ENCODE data around the gene DOCK10.

DOCK10 gene

DNA sequence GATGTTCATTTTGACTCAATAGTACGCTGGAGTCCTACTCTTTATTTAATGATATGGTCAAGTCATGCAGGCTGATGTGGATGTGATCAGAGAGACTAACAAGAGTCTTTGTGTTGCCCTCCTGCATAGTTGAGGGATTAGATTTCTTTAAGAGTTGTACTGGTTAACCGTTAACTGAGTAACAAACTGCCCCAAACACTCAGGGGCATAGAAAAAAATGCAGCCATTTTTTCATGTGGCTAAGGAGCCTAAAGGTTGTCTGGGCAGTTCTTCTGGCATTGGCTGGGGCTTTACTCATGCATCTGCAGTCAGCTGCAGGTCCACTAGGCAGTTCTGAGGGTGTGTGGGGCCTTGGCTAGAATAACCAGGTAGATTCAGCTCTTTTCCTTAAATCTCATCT lies 32.5 kb downstream of the DOCK10 start:
- DNase-seq = no peak

DNA sequence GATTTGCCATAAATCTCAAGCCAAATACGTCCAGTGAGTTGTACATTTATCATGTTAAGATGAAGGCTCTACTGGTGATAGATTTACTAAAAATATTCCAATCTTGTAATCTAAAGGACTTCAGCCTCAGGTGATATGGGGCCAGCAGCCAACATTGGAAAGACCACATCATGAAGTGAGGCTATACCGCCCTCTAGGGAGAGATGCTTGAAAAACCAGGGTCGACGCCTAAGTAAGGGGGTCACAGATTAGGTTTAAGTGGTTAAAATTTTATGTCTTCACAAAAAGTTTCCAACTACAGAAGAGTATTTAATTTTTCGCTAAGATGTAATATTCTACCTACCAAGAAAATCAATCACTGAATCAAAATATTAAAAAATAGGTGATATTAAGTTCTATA lies 33.3 kb downstream of the DOCK10 start:
- DNase-seq = no peak

DNA sequence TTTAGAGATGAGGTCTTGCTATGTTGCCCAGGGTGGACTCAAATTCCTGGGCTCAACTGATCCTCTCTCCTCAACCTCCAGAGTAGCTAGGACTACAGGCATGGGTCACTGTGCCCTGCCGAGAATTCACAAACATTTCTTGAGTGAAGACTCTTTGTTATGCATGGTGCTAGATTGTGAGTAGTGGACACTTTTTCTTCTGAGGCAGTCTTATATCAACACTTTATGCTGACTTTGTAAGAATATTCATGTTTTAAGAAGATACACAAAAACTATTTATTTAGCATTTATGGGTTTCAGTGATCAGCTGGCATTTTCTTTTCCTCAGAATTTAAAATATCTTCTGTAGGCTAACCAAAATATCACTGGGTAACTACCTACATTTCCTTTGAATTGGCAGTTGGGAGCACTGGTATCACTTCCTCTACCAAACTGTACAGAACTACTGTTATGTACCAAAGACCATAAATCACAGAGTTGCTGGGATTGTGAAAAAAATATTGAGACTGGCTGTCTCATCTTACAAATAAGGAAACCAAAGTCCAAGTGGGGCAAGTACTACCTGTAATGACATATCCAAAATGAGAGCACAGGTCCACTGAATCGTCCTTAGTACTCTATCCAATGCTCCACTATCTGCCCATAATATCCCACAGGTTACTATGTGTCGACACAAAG lies 34.0 kb downstream of the DOCK10 start:
- DNase-seq = no peak

DNA sequence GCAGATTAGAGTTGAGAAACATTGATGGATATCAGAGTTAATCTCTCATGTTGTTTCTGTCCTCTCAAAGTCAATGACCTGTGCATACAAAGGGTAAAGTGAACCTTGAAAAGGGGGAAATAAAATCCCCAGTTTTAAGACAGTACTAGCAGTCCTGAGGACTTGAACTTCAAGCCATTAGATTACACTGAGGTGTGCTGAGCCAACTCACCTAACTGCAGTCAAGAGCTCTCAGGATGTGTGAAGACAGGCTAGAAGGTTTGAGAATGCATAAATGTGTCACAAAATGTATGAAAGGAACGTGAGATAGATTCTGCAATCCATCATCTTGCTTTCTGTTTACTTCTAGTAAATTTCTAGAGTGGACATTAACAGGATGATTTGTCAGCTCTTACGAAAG lies 35.5 kb downstream of the DOCK10 start:
- no peak for DNase-seq

DNA sequence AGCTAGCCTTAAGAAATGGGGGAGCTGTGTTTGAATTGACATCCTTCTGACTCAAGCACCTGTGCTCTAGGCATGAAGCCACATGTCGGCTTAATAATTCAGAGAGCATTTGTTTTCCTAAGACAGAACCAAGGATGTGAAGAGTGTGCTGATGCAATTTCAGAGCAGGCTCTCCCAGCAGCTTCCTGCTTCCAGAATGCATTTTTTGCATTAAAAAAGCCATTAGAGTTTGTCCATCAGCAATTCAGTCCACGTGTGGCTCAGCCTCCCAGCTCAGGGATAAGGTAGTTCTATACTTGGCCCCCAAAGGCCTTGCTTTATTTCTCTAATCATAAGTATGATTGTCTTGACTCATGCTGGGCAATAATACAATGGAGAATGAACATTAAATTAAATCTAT lies 37.7 kb downstream of the DOCK10 start:
- peak; percentile 12 for DNase-seq

DNA sequence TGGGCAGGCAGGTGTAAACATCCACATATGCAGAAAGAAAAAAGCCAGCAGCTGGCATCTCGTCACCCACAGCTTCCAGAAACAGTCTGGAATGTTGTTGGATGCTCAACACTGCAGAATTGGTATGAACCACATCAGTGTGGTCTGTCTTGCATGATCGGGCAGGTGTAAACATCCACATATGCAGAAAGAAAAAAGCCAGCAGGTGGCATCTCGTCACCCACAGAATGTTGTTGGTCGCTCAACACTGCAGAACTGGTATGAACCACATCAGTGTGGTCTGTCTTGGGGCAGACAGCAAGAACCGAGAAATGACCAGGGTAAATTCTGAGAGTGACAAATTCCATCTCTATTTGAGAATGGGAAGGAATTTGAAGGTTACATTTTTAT lies 39.6 kb downstream of the DOCK10 start:
- DNase-seq = peak; percentile 55

DNA sequence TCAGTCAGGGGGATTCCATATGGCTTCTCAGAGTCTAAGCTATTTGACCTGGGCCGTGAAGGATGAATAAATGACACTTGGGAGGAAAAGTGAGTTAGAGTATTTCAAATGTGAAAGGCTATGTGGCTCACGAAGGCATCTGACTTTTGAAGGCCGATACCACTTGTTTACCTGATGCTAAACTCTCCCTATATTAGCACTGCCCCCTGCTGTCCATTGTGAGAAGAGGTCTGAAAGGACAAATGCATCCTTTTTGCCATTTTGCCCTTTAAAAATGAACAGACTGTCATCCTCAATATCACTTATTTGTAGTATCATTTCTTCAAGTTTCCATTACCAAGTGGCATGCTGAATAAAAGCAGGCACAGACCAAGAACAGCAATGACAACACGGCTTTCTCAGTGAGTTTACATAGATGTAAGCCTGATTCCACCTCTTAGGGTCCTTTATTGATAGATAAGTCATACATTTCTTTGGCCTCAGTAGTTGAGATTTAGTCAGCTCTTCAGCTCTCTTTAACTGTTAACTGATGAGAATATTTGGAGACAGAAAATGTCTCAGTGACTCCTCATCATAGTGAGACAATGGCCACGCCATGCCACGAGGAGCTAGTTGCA lies 40.1 kb downstream of the DOCK10 start:
- peak; percentile 15 for DNase-seq

DNA sequence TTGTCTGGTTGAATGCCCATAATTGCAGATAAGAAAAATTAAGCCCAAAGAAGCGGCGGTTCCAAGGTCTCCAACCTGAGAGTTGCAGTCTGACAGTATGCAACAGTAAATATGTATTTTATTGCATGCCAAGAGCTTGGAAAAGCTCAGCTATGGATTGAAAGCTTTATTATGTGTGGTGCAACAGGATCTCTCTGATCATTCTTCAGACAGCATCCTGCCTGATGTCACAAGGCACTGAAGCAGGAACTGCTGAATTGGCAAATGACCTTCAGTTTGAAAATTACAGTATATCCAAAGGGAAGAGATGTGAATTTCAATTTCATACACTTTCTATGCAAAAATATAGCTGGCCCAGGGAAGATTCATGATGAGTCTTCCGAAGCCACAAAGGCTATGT lies 42.5 kb downstream of the DOCK10 start:
- DNase-seq = no peak

DNA sequence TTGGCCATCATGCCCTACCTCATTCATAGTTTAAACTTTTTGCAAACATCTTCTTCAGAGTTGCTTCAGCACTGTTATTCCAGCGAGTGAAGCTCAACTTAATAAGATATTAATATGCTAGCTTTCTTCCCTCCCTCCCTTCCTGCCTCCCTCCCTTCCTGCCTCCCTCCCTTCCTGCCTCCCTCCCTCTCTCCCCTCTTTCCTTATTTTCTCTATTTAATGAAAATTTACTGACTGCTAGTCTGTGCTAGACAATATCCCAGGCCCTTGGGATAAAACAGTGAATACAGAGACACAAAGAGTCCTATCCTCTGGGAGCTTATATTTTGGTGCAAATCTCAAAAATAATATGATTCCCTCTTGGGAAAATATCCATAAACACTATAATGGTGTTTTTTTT lies 42.9 kb downstream of the DOCK10 start:
- no peak for DNase-seq

DNA sequence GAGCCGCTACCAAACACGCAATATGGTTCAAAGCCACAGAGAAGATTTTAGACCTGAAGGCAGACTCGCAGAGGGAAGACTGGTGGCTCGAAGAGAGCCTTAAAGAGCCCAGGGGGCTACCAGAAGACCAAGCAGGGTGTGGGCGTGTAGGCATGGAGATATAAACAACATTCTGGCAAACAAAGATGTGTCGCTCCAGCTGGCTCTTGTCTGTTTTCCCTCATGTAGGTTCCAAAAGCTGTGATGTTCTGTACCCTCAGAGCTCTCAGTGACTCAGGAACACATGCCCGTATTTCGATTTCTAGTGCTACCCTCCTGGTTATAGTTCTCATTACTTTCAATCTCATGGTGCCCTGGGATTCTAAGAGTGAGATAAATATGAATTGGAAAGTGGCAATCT lies 44.5 kb downstream of the DOCK10 start:
- no peak for DNase-seq

DNA sequence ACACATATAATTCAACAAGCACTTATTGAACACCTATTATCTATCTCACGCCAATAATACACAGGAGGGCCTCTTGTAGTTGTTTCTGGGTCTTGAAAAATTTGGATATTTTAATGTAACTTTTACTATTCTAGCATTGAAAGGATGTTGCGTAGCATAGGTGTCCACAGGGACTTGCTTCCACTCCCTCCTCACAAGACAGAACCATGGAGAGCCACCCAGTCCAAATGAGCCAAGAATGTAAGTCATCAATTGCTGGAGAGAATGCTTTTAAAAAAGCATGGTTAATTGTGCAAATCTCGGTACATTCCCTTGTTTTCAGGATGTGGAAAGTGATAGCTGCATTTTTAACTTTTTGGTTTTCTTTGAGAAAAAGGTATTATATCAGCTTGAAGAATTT lies 46.8 kb downstream of the DOCK10 start:
- DNase-seq = no peak

DNA sequence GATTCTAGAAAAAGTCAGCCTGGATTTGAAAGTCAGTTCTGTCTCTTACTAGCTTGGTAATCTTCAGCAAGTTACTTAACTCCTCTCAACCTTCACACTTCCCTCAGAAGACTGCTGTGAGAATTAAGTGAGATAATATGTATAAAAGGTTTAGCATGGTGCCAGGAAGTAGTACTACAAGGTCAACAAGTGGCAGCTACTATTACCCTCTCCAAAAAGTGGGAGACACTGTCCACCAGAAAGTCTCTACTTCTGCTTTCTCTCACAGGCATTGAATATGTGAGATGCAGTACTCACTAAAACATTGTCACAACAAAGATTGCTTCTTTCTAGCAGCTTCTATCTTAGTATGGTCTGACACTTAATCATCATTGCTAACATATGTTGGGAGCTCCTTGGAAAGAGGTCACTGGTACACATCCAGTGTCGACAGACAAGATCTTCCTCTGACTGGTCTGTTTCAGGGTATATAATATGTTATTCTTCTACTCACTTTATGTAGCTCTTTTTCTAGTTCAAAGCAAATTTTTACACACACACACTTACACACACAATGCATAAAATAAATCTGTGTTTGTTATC lies 47.9 kb downstream of the DOCK10 start:
- DNase-seq = no peak

DNA sequence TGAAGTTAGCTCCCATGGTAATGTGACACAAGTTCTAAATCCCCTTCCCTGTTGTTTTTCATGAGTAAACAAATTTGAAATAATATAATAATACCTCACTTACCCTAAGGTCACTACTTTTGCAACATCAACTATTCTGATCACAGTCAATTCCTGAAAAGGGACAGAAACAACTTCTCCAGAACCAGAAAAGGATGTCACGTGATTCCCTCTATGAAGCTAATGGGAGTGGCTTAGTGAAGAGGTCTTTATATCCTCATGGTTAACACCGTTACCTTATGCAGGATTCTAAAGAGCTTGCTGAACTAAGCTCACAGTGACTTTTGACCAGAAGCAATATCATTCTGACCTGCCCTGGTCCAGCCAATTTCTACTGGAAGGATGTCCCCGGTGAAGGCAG lies 51.6 kb downstream of the DOCK10 start:
- no peak for DNase-seq

DNA sequence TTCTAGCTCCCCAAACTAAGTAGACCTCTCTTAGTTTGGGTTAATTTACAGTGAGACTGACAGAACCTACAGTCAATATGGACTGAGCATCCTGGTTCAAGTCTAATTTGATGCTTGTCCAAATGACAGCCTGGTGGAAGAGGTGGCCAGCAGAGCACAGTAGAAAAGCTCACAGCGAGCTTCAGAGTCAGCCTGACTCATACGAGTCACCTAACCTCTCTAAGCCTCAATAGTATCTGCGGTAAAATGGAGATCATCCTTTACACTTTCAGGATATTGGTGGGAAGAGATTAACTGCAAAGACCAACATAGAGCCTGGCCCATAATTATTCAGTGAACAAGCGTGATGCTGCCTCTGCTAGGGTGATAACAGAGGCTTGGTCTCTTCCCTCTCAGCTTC lies 54.5 kb downstream of the DOCK10 start:
- no peak for DNase-seq

DNA sequence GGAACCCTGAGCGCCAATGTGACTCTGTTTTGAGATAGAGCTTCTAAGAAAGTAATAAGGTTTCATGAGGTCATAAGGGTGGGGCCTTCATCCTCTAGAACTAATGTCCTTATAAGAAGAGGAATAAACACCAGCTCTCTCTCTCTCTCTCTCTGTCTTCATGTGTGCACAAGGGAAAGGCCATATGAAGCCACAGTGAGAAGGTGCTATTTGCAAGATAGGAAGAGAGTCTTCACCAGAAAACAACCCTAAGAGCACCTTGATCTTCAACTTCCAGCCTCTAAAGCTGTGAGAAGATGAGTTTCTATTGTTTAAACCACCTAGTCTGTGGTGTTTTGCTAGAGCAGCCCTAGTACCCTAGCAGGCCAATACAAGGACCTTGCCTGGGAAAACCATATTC lies 55.8 kb downstream of the DOCK10 start:
- DNase-seq = no peak

DNA sequence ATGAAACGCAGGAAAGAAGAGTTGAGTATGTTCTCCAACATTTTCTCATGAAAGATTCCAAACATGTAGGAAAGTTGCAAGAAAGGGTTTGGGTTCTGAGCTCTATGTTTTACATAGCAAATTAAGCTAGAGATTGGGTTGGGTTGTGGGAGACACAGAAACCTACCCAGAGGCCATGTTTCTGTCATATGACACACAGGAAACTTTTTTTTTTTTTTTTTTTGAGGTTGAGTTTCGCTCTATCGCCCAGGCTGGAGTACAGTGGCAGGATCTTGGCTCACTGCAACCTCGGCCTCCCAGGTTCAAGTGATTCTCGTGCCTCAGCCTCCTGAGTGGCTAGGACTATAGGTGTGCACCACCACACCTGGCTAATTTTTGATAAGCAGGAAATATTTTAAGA lies 57.6 kb downstream of the DOCK10 start:
- no peak for DNase-seq

DNA sequence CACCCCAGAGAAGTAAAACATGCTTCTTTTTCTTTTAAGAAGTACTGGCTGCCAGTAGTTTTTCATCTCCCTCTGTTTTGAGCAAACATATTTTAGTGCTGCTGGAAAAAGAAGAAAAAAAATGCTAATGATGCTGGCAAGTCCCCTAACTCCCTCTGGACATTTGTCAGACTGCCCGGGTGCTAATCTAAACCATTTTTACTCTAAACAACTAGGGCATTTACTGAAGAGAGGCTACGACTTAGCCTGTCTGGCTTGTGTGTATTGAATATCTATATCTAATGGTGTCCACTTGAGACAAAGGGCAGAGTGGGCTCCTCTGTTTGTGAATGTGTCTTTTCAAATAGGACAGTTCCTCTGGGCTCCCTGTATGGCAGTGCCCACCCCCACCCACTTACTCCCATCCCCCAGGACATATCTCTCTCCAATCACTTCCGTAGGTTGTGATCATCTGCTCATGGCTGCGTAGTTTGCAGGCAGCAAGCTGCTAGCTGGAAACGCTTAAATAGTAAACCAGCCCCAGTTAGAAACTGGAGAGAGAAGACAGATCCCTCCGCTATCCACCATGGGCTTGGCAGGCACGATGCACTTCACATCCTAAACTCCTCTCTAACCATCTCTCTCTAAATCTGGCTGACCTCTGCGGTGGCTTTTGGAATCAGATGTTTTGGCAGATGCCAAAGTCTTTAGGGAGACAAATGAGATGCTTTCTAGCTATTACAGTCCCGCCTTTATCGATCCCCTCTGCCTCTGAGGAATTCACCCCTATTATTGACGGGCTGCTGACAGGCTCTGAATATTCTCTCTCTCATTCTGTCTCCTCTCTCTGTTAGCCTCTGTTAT lies 58.3 kb downstream of the DOCK10 start:
- no peak for DNase-seq

DNA sequence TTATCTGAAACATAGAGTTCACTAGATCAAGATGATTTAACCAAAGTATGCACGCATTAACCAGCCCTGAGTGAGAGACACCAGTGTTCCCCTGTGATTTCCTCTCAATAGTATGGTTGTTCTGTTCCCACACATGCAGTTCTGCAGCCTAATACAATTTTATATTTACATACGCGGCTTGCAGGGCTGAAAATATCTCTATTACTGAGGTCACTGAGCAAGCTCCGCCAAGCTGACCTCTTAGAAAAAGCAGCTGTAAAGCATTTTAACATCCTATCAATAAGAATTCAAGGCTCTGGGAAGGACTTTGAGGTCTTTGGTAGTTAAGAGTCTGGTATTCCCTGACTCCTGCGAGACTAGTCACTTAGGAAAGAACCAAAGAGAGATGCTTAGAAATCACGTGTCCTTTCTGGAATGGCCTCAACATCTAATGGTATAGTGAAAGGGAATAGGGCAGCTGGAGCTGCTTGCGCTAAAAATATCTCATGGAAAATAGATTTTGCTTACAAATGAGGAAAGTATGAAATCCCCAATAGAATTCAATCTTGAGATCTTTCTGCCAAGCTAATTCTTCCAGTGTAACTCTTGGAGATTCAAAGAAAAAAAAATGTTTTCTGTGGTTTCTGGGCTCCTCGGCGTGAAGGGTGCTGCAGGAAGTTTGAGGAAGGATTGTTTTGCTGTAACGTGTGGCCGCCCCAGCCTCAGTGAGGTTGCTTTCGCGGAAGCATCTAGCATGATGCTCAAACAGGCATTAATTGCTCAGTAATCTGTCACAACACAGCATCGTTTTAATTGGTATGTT lies 59.2 kb downstream of the DOCK10 start:
- DNase-seq = no peak

DNA sequence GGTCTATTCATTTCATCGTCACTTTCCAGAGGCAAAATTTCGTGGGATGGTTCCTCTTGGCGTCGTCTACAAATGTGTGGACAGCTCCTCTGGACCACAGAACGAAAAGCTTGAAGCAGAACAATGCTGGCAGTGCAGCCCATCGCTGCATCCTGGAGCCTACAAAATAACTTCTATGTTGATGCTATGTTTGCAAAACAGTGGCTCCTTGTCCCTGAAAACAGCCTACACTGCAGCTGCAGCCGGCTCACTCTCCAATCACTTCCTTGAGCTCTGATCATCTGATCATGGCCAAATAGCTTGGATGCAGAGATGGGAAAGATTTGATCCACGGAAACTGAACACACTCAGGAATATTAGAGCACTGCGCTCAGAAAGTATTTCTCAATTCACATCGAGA lies 60.0 kb downstream of the DOCK10 start:
- no peak for DNase-seq

DNA sequence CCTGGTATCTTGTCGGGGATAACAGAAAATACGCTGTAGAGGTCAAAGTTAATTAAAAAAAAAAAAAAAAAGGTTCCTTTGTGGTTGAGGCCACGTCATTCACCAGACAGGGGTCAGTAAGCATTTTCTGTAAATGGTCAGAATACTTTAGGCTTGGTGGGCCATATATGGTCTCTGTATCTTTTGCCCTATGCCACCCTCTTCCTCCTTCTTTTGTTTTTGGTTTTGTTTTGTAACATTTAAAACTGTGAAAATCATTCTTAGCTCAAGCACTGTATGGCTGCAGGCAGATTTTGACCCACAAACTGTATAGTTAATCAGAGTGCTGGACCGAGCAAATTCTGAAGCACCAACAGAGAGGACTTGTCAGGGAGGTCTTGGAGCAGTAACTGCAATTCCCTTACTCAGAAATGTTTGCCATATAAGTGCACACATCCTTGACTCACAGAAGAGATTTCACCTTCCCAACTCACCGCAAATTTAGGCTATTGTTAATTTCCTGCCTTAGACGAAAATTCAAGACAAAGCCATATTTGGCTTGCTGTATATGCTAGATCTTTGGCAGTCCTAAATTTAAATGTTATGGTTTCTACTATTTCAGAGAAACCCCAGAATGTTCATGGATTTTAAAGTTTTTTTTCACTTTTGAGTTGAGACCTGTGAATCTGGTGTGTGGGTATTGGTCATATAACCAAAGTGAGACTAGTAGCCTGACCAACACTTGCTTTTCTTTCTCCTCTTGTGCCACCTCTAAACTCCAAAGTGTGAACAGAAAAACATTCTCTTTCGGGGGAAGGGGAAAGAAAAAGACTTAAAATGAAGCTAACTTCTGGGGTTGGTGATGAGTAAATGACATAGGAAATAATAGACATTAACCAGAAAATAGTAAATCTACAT lies 65.4 kb downstream of the DOCK10 start:
- DNase-seq = no peak

DNA sequence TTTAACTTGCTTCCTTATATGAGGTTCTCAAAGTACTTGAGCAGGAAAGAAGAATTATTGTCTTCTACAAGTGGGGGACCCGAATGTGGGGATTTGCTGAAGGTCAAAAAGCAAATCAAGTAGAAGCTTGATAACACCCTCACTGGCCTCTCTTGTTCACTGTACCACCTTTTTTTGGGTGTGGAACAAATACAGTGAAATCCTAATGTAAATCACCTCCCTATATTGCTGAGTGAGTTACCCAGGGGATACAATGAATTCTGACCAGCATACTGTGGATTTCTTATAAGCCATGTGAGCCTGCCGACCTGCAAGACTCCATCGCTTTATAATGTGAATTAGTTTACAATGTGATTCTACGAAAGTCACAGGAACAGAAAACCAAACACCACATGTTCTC lies 66.5 kb downstream of the DOCK10 start:
- no peak for DNase-seq

All from NCI-H2171 treated with DMSO at 0.1 percent for 48 hours (cell line).